Progenitor cell of endocrine pancreas (in vitro differentiated cells): ENCODE results near the gene TMEM132D. TPM values are rescaled to one million over a fixed set of nuclear protein-coding genes. Genes with fewer than 3 reads are reported as not detected.
"Not testable (repeated sequence)": the region's sequence is repeated elsewhere in the genome, so short reads cannot be mapped to it uniquely, and the experiment has no call there.

Experiments used
- DNase-seq: peaks from one replicate; pipeline ENCODE4 v3.0.0; 2021; ENCODE audit warnings: low spot score; ENCODE audit not compliant: unreplicated experiment
- H3K27ac Mint-ChIP-seq: 2 replicates; pipeline ENCODE4 v1.8.0; 2021; ENCODE audit warnings: mild to moderate bottlenecking, moderate library complexity, mixed read lengths
- H3K27me3 Mint-ChIP-seq: 2 replicates; pipeline ENCODE4 v1.8.0; 2021; ENCODE audit warnings: mixed read lengths
- H3K36me3 Mint-ChIP-seq: 2 replicates; pipeline ENCODE4 v1.8.0; 2022; ENCODE audit warnings: mixed read lengths; ENCODE audit not compliant: insufficient read depth
- H3K4me1 Mint-ChIP-seq: 2 replicates; pipeline ENCODE4 v1.8.0; 2021; ENCODE audit warnings: low read depth, mixed read lengths
- H3K4me3 Mint-ChIP-seq: 2 replicates; pipeline ENCODE4 v1.8.0; 2021; ENCODE audit warnings: low read depth, mild to moderate bottlenecking, moderate library complexity, mixed read lengths
- H3K9me3 Mint-ChIP-seq: 2 replicates; pipeline ENCODE4 v1.8.0; 2021; ENCODE audit warnings: low read depth, mixed read lengths
- CTCF ChIP-seq: fragments of 200-600 bp; sonication (generic); IDR thresholded peaks from one replicate; pipeline ENCODE4 v1.5.0; 2021; ENCODE audit warnings: antibody characterized with exemption, mild to moderate bottlenecking; ENCODE audit not compliant: unreplicated experiment
- total RNA-seq: library from RNA; stranded (reverse); gene quantifications from 2 replicates; pipeline ENCODE4 v1.2.1, GENCODE V29; 2021

Gene TMEM132D
- total RNA-seq, 1 donor from 2014 or later = 0.46 TPM

DNA sequence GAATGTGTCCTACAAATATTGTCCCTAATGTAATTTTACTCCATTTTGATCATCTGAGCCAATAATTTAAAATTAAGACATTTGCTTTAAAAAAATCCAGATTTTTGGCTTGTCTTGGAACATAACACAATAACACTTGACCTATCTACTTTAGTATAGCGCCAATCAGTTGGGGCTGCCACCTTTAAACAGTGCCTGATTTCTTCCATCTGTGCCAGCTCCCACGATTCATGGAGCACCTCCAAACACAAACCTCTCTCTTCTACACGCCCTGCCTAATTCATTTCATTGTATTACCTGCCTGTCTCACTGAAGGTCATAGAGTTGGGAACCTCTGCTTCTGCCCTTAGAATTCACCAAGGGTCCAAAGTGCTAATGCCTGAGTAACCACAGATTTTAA lies 352.4 kb downstream of the TMEM132D start:
- no peak for DNase-seq
- TF ChIP-seq CTCF = no peak
- Mint-ChIP-seq H3K4me1 (peaks cover 15% of the 10 kb centered on the region), H3K27me3 (peaks cover 3% of the 10 kb centered on the region), H3K27ac (no peak overlapping the region), H3K4me3 (no peak overlapping the region), H3K36me3 (no peaks in the 10 kb centered on the region), H3K9me3 (peaks cover 9% of the 10 kb centered on the region)

DNA sequence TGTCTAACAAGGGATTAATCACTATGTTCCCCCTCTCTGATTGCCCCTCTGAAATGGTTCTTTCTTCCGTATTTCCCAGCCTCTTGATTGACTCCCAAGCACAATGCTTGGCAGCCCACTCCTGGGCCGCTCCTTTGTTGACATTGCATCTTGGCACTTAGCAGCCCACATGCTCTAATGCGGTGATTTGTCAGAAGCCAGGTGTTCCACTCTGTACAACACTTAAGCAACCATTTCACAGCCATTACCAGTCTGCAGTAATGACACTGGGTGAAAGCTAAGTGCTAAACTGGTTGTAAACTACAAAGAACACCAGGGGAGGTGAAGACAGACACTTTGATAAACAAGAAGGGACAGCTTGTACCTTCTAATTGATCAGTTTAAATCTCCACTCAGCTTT lies 353.5 kb downstream of the TMEM132D start:
- TF ChIP-seq CTCF = no peak
- no peak for DNase-seq
- H3K9me3 Mint-ChIP-seq = peaks cover 9% of the 10 kb centered on the region

GRCh38 chr12:129549656-129550055 lies 354.2 kb downstream of the TMEM132D start:
- H3K27me3 Mint-ChIP-seq = peaks cover 8% of the 10 kb centered on the region
- peak overlapping the region; percentile 13 for H3K27ac Mint-ChIP-seq
- no peak overlapping the region for H3K4me3 Mint-ChIP-seq
- H3K36me3 Mint-ChIP-seq = no peaks in the 10 kb centered on the region
- TF ChIP-seq CTCF = no peak
- no peak for DNase-seq
- peaks cover 9% of the 10 kb centered on the region for H3K9me3 Mint-ChIP-seq
- peaks cover 15% of the 10 kb centered on the region for H3K4me1 Mint-ChIP-seq

More for the DNA sequence above, 353.5 kb downstream of the TMEM132D start:
- peak overlapping the region; percentile 93 for H3K27ac Mint-ChIP-seq
- H3K36me3 Mint-ChIP-seq = no peaks in the 10 kb centered on the region
- peaks cover 15% of the 10 kb centered on the region for H3K4me1 Mint-ChIP-seq
- H3K27me3 Mint-ChIP-seq = peaks cover 8% of the 10 kb centered on the region
- no peak overlapping the region for H3K4me3 Mint-ChIP-seq

DNA sequence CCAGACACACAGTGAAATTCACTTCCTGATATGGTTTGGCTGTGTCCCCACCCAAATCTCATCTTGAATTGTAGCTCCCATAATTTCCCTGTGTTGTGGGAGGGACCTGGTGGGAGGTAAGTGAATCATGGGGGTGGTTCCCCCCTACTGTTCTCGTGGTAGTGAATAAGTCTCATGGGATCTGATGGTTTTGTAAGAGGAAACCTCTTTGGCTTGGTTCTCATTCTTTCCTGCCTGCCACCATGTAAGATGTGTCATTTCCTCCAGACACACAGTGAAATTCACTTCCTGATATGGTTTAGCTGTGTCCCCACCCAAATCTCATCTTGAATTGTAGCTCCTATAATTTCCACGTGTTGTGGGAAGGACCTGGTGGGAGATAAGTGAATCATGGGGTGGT lies 354.8 kb downstream of the TMEM132D start:
- not testable (repeated sequence) for H3K4me3 Mint-ChIP-seq, H3K9me3 Mint-ChIP-seq, DNase-seq, H3K27me3 Mint-ChIP-seq, H3K27ac Mint-ChIP-seq, H3K36me3 Mint-ChIP-seq
- H3K4me1 Mint-ChIP-seq = peaks cover 15% of the 10 kb centered on the region

- H3K4me1 Mint-ChIP-seq = peaks cover 14% of the 10 kb centered on the region
- no peak for TF ChIP-seq CTCF
- H3K27ac Mint-ChIP-seq = no peak overlapping the region
- H3K9me3 Mint-ChIP-seq = peaks cover 6% of the 10 kb centered on the region
- no peak for DNase-seq
- no peaks in the 10 kb centered on the region for H3K36me3 Mint-ChIP-seq
- H3K27me3 Mint-ChIP-seq = peaks cover 4% of the 10 kb centered on the region
- no peak overlapping the region for H3K4me3 Mint-ChIP-seq
Measured at GRCh38 chr12:129544716-129545115, 359.1 kb downstream of the TMEM132D start.

GRCh38 chr12:129540954-129541353 lies 362.9 kb downstream of the TMEM132D start:
- TF ChIP-seq CTCF = no peak
- Mint-ChIP-seq H3K36me3 (no peaks in the 10 kb centered on the region), H3K9me3 (peaks cover 4% of the 10 kb centered on the region), H3K27me3 (peaks cover 8% of the 10 kb centered on the region), H3K27ac (no peak overlapping the region), H3K4me1 (peaks cover 10% of the 10 kb centered on the region), H3K4me3 (no peak overlapping the region)
- DNase-seq = no peak
